ENCODE results near the gene IGSF23.

DNA sequence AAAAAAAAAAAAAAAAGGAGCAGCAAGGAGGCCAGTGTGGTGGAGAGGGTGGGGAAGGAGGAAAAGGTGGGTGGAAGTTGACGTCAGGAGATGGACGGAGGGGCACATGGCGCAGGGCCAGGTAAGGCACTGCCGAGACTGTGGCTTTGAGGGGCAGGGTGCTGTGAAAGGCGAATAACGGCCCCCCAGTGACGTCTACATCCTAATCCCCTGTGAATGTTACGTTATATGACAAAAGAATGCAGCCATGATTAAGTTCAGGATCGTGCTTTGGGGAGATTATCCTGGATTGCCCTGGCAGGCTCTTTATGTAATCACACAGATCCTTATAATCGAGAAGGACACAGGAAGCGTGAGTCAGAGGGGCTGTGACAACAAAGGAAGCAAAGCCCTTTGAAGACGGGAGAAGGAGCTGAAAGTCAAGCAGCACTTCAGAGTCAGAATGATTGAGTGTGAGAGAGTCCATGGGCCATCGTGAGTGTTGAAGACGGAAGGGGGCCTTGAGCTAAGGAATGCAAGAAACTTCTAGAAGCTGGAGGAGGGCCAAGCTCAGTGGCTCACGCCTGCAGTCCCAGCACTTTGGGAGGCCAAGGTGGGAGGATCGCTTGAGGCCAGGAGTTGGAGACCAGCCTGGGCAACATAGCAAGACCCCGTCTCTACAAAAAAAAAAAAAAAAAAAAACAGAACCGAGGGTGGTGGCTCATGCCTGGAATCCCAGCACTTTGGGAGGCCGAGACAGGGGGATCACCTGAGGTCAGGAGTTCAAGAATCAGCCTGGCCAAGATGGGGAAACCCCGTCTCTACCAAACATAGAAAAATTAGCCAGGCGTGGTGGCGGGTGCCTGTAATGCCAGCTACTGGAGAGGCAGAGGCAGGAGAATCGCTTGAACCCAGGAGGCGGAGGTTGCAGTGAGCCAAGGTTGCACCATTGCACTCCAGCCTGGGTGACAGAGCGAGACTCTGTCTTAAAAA is 71.8 kb downstream of the IGSF23 start:
- TF ChIP-seq CTCF (IDR thresholded peaks at IDR 0.05) (no peak), POLR2A (IDR thresholded peaks at IDR 0.05) (no peak)
